Measurements from ENCODE around the gene DNAJC8.

DNA sequence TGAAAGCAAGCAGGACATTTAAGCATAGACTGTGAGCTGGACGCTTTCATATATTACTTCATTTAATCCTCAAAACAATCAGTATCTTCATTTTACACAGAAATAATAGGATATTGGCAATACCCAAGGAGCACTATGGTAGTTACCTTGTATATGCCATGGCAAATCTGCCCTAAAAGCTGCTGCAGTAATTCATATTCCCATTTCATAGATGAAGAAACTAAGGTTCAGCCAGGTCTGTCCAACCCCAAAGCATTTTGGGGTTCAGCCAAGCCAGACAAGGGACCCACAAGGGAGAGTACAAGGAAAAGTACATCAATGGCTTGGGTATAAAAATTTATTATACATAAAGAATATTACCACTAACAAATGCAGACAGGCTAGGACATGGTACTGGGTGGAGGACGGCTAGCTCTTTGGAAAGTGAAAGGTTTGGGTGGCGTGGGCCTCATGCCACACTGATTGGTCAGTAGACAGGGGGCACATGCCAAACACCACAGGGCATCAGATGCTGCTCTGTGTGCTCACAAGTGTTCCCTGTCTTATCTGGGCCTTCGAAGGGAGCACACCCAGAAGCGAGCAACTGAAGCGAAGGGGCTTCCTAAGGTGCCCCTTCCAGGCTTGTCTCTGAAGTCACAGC is 32.5 kb downstream of the DNAJC8 start:
- TF ChIP-seq POLR2AphosphoS5 (IDR thresholded peaks at IDR 0.05; ENCODE audit: low read depth, low read length) (no peak), SIN3A (IDR thresholded peaks at IDR 0.05; ENCODE audit: borderline replicate concordance, insufficient read depth, low read length) (no peak)
- TF ChIP-seq, protein P1, sequence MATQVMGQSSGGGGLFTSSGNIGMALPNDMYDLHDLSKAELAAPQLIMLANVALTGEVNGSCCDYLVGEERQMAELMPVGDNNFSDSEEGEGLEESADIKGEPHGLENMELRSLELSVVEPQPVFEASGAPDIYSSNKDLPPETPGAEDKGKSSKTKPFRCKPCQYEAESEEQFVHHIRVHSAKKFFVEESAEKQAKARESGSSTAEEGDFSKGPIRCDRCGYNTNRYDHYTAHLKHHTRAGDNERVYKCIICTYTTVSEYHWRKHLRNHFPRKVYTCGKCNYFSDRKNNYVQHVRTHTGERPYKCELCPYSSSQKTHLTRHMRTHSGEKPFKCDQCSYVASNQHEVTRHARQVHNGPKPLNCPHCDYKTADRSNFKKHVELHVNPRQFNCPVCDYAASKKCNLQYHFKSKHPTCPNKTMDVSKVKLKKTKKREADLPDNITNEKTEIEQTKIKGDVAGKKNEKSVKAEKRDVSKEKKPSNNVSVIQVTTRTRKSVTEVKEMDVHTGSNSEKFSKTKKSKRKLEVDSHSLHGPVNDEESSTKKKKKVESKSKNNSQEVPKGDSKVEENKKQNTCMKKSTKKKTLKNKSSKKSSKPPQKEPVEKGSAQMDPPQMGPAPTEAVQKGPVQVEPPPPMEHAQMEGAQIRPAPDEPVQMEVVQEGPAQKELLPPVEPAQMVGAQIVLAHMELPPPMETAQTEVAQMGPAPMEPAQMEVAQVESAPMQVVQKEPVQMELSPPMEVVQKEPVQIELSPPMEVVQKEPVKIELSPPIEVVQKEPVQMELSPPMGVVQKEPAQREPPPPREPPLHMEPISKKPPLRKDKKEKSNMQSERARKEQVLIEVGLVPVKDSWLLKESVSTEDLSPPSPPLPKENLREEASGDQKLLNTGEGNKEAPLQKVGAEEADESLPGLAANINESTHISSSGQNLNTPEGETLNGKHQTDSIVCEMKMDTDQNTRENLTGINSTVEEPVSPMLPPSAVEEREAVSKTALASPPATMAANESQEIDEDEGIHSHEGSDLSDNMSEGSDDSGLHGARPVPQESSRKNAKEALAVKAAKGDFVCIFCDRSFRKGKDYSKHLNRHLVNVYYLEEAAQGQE (IDR thresholded peaks at IDR 0.05; ENCODE audit: insufficient read depth in 1 of 2, low read depth in 2 of 2, low read length in 2 of 2), result no peak

Data from PFSK-1 (cell line).